Measurements from ENCODE around the gene RPN1.

RPN1 gene

GRCh38 chr3:128648940-128649663 is 1.5 kb downstream of the RPN1 start:
- no peak for DNase-seq (ENCODE audit: low spot score)

GRCh38 chr3:128648402-128648801 is 2.2 kb downstream of the RPN1 start:
- no peak for DNase-seq (ENCODE audit: low spot score)

- DNase-seq (ENCODE audit: low spot score): no peak
These were observed 3.3 kb downstream of the RPN1 start for GRCh38 chr3:128647307-128647706.

DNA sequence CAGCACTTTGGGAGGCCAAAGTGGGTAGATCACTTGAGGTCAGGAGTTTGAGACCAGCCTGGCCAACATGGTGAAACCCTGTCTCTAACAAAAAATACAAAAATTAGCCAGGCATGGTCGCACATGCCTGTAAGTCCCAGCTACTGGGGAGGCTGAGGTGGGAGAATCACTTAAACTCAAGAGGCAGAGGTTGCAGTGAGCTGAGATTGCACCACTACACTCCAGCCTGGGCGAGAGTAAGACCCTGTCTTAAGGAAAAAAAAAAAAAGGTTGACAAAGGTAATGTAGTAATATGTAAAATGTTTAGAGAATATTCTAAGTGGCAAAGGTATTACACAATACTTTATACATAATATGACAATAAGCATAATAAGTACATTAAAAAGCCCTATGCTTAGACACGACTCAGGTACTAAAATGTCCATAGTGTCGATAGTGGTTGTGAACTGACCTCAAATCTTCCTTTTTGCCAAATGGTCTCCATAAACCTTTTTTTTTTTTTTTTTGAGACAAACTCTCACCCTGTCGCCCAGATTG is 16.5 kb downstream of the RPN1 start:
- DNase-seq (ENCODE audit: low spot score): no peak

DNA sequence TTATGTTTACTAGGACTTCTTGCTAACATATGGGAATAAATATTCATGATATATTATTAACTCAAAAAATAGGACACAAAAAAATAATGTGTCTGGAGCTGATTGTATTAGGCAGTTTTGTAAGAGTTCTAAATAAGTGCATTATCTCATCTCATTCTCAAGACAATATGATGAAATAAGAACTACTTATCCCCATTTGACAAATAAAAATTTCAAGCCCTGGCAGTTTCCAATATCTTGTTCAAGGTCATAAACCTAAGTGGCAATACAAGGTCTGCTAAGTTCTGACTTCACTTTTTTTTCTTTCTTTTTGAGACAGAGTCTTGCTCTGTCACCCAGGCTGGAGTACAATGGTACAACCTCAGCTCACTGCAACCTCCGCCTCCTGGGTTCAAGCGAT is 18.3 kb downstream of the RPN1 start:
- DNase-seq (ENCODE audit: low spot score): no peak

DNA sequence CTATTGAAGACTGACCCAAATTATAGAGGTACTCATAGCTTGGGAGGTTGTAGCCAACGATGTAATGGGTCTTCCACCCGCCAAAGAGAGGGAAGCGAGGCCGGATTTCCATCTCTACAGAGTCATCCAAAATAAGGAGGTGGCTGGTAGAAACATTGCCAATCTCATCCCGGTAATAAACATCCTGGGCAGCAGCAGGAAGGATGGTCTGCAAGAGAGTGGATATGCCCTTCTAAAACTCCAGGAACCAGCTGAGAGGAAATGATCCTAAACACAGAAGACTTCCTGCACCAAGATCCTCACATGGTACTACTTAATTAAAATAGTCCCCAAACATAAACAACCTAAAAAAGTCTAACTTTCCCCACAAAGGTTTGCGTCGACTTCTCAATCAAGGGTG is 20.7 kb downstream of the RPN1 start:
- no peak for DNase-seq (ENCODE audit: low spot score)

GRCh38 chr3:128625409-128625945 is 25.1 kb downstream of the RPN1 start:
- DNase-seq (ENCODE audit: low spot score): no peak

- DNase-seq (ENCODE audit: low spot score): no peak
These were observed 26.0 kb downstream of the RPN1 start for GRCh38 chr3:128624526-128625138.

- DNase-seq (ENCODE audit: low spot score): no peak
These were observed 26.8 kb downstream of the RPN1 start for GRCh38 chr3:128623762-128624176.

- no peak for DNase-seq (ENCODE audit: low spot score)
These were observed 28.7 kb downstream of the RPN1 start for GRCh38 chr3:128621931-128622330.

DNA sequence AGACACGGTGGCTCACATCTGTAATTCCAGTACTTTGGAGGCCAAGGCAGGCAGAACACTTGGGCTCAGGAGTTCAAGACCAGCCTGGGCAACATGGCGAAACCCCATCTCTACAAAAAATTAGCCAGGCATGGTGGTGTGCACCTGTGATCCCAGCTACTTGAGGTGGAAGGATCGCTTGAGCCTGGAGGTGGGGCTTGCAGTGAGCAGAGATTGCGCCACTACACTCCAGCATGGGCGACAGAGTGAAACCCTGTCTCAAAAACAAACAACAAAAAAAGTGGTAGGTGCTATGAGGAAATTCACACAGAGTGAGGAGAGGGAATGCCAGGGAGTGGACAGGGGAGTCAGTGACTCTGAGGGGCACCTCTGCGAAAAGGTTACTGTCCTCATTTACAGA is 29.4 kb downstream of the RPN1 start:
- DNase-seq (ENCODE audit: low spot score): no peak

GRCh38 chr3:128620268-128620691 is 30.3 kb downstream of the RPN1 start:
- DNase-seq (ENCODE audit: low spot score): no peak

DNA sequence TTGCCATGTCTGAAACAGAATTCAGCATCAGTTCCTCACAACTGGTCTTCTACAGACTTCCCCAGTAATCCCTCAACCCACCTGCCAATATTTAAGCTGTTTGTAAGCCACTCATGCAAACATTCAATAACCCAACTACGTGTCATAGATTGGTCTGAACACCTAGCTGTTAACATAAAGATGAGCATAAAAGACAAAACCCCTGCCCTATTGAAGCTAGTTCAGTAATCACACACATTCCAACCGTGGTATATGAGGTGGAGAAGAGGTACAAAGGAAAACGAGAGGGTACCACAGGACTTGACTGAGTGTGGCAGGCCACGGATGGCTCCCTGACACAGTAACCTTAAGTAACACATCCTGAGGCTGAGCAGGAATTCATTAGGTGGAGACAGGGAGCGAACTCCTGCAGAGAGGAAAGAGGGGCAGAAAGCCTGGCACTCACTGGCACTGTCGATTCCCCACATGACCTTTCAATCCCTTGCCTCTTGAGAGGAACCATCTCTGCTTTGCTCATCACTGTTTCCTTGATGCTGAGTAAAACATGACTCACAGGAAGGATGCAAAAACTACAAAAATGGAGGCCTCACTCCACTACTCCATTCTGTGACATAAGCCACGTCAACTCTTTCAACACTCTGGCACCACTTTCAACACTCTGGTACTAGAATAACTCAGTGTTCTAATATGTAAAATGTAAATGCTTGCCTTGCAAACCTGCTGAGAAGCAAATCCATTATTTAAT is 31.3 kb downstream of the RPN1 start:
- no peak for DNase-seq (ENCODE audit: low spot score)

DNA sequence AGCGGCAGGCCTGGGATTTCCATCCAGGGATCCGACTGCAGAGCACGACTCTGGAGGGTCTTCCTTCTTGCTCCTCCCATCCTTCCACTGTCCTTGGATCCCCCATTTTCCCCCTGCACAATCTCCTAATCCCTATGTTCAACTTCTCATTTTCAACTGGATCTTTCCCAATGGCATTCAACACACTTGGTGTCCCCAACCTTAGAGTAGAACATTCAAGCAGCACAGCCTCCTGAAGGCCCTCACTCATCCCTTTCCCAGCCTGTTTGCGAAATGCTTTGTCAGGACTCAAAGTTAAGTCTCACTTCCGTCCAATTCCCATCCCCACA is 32.3 kb downstream of the RPN1 start:
- no peak for DNase-seq (ENCODE audit: low spot score)

DNA sequence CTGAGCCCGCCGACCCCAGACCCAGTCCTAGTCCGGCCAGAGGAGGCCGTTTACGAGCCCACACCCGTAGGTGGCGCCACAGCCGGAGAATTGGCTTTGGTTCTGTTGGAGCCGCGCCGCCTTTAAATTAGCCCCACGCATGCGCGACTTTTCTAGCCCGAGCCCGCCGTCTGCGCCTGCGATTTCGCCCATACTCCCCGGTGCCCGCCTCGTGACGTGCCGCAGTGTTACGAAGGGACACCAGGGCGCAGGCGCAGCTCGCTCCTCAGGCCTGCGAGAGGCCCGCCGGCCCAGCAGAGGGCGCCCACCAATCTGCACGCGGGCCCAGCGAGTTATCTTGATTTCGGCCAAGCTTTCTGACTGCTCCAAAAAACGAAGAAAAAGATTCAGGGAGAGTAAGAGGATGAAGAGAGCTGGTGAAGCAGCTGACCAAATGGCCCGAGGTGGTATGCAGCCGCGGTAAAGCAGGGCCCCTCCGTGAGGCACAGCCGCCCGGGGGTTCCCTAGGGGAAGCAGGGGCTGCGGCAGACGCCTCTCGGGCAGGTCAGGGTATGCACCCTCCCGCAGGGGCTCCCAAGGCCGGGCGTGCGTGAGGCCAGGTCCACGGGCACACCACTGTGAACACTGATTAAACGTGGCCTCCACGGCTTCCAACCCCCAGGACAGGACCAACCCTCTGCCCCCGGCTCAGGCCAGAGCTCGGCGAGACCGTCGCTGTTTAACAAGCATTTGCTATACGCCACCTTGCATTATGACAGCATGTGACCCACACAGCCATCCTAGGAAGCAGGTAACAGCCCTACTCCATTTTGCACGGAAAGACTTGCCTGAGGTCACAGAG is 32.8 kb downstream of the RPN1 start:
- peak; percentile 98 for DNase-seq (ENCODE audit: low spot score)

DNA sequence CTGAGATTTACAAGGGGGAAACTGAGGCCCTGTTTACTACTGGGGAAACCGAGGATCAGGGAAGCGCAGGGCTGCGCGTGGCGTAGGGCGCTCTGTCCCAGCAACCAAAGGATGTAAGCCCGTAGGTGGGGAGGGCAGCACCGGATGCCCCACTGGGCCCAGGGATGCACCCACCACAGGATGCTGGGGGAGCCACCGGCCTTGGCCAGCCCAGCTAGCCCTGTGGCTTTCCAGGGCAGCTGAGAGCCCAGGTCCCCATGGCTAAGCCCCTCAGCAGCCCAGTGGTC is 33.4 kb downstream of the RPN1 start:
- no peak for DNase-seq (ENCODE audit: low spot score)

GRCh38 chr3:128616516-128617269 is 33.9 kb downstream of the RPN1 start:
- DNase-seq (ENCODE audit: low spot score): no peak

- no peak for DNase-seq (ENCODE audit: low spot score)
These were observed 36.5 kb downstream of the RPN1 start for GRCh38 chr3:128614076-128614475.

DNA sequence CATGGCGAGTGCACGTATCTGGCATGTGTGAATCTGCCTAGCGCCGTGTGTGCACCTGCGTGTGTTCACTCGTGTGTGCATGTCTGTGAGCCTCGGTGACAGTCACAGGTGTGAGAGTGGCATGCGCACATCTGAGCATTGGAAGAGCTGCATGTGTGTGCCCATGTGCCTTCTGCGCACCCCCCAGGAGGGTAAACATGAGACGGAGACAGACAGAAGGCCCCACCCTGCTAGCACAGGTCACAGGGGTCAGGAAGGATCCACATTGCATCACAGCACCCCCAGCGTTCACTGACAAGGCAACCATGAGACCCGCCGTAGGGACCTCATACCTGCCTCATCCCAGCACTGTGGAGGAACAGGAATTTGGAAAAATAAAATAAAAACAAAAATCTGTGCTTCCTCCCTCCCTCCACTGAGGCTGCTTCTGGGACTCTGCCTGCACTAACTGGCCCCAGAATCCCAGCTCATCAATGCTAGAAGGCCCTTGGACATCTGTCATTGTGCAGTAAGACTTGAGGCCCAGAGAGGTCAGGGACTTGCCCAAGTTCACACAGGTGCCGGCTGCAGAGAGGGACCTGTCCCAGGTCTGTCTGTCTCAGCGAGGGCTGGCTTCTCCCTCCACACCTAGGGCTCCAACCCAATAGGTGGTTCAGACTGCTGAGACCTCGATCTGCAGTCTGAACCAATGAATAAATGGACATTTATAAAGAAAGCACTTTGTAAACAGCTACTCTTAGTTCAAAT is 37.4 kb downstream of the RPN1 start:
- DNase-seq (ENCODE audit: low spot score): no peak

DNA sequence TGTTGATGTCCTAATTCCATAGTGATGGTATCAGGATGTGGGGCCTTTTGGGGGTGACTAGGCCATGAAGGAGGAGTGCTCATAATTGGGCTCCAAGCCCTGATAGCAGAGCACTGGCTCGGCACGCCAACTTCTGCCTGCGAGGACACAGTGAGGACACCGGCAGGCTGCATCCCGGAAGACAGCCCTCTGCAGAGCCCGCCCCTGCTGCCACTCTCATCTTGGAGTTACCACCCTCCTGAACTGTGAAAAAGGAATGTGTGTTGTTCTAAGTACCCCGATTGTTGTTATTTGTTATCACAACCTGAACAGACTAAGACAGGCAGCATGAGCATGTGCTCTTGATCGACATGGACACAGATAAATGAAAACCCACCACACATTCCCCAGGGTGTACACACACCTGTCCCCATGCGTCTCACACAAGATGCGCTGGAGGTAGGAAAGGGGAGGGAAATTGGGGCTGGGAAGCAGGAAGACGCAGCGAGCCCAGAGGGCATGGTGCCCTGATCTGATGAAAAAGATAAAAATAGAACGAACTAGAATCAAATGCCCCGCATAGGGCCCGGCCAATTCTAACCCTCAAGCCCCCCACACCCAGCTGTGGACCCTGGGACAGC is 40.1 kb downstream of the RPN1 start:
- no peak for DNase-seq (ENCODE audit: low spot score)
